OCI-LY7 (cell line): ENCODE results near the gene LSAMP. TPM values are rescaled to one million over a fixed set of nuclear protein-coding genes. Genes with fewer than 3 reads are reported as not detected.

Source experiments
- BruUV-seq: library from RNA; stranded (reverse); fragments of 400-500 nt; replicated peaks from 2 replicates; lab custom pipeline; 2021; lab: Mats Ljungman, UMichigan
- CTCF ChIA-PET: fragments of 300-600 bp; sonication (Branson Sonifier 250); formaldehyde crosslinking; loops from one replicate; lab custom pipeline; 2022; ENCODE audit warnings: antibody characterized with exemption; ENCODE audit not compliant: unreplicated experiment; lab: Charles Lee
- POLR2A ChIA-PET: fragments of 300-600 bp; sonication (Branson Sonifier 250); formaldehyde crosslinking; loops from one replicate; lab custom pipeline; 2022; ENCODE audit warnings: antibody characterized with exemption; lab: Charles Lee
- DNase-seq: peaks from one replicate; pipeline ENCODE4 v3.0.0-alpha.2; 2015; ENCODE audit warnings: low spot score
- H2AFZ ChIP-seq: fragments of 200-600 bp; sonication (generic), shearing (Covaris generic); 2 replicates; pipeline ENCODE4 v1.6.1; 2014; ENCODE audit warnings: mild to moderate bottlenecking, antibody characterized with exemption, low read length, moderate library complexity
- H3K27ac ChIP-seq: fragments of 200-600 bp; sonication (generic); 2 replicates; pipeline ENCODE4 v1.5.1; 2014; ENCODE audit warnings: mixed run types, low read depth, mild to moderate bottlenecking, moderate library complexity, low read length, inconsistent platforms; ENCODE audit not compliant: poor library complexity, severe bottlenecking
- H3K36me3 ChIP-seq: fragments of 200-600 bp; sonication (generic); 2 replicates; pipeline ENCODE4 v1.6.1; 2014; ENCODE audit warnings: mild to moderate bottlenecking, antibody characterized with exemption, low read length, moderate library complexity, mixed read lengths; ENCODE audit not compliant: insufficient read depth
- H3K4me1 ChIP-seq: fragments of 200-600 bp; sonication (generic); 2 replicates; pipeline ENCODE4 v1.5.1; 2014; ENCODE audit warnings: mild to moderate bottlenecking, low read length; ENCODE audit not compliant: insufficient read depth, poor library complexity, severe bottlenecking
- H3K4me2 ChIP-seq: fragments of 200-600 bp; sonication (generic); 2 replicates; pipeline ENCODE4 v1.6.1; 2014; ENCODE audit warnings: mild to moderate bottlenecking, low read length
- H3K4me3 ChIP-seq: fragments of 200-600 bp; sonication (generic); 2 replicates; pipeline ENCODE4 v1.5.1; 2014; ENCODE audit warnings: mild to moderate bottlenecking, low read depth, low read length; ENCODE audit not compliant: poor library complexity, severe bottlenecking
- H3K79me2 ChIP-seq: fragments of 200-600 bp; sonication (generic); 2 replicates; pipeline ENCODE4 v1.6.1; 2016; ENCODE audit warnings: low read depth, mild to moderate bottlenecking, low read length, moderate library complexity, mixed read lengths; ENCODE audit not compliant: insufficient read depth
- H3K9me2 ChIP-seq: fragments of 200-600 bp; sonication (generic); 2 replicates; pipeline ENCODE4 v1.6.1; 2016; ENCODE audit warnings: mild to moderate bottlenecking, low read length, mixed read lengths; ENCODE audit not compliant: insufficient read depth
- H3K9me3 ChIP-seq: fragments of 200-600 bp; sonication (generic); 2 replicates; pipeline ENCODE4 v1.6.1; 2014; ENCODE audit warnings: mild to moderate bottlenecking, mixed run types, low read length, mixed read lengths
- H4K20me1 ChIP-seq: fragments of 200-600 bp; sonication (generic); 2 replicates; pipeline ENCODE4 v1.6.1; 2014; ENCODE audit warnings: mild to moderate bottlenecking, antibody characterized with exemption, low read length, moderate library complexity, mixed read lengths; ENCODE audit not compliant: insufficient read depth
- EZH2phosphoT487 ChIP-seq: fragments of 200-600 bp; sonication (generic); IDR thresholded peaks from 2 replicates; pipeline ENCODE4 v1.6.1; 2018; ENCODE audit warnings: low read depth, borderline replicate concordance, mild to moderate bottlenecking, mixed run types, antibody characterized with exemption, low read length, moderate library complexity, mixed read lengths
- intact Hi-C: fragments of 100-400 bp; cut with micrococcal nuclease; formaldehyde crosslinking; loops from one replicate; pipeline ENCODE4 v1.10.0; 2022; ENCODE audit not compliant: unreplicated experiment
- total RNA-seq, 2 experiments: library from RNA; depleted of rRNA in 1 of 2; stranded (reverse); fragments of >200 nt in 1 of 2; shearing (Covaris generic) in 1 of 2; gene quantifications; 2 replicates each; pipeline ENCODE4 v1.2.3, GENCODE V29; 2014 to 2022
- TF ChIP-seq, protein P1 (sequence below): fragments of 200-600 bp; sonication (generic); conservative IDR thresholded peaks from 2 replicates; pipeline ENCODE4 v1.5.1; 2014; ENCODE audit warnings: mild to moderate bottlenecking, antibody characterized with exemption, low read length, moderate library complexity, mixed read lengths

The LSAMP gene
- total RNA-seq, 2 experiments from 2014 or later: 1.4 TPM; not detected in 1

DNA sequence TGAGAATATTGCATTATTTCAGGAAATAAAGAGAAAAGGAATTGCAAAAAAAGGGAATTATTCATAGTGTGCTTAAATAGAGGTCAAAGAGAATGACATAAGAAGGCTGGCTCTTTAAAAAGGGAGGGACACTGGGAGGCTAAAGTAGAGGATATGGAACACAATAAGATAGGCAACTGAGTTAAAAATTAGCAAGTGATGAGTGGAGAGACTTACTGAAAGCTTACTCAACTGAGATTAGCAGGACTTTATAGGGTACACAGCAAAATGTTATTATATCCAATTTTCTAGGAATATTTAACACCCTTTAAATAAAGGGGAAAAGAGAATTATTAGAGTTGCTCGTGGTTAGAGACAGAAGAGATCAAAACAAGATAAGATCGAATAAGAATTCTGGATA, 375.2 kb downstream of the LSAMP start:
- CTCF ChIA-PET: no interaction called here
- TF ChIP-seq, protein P1, sequence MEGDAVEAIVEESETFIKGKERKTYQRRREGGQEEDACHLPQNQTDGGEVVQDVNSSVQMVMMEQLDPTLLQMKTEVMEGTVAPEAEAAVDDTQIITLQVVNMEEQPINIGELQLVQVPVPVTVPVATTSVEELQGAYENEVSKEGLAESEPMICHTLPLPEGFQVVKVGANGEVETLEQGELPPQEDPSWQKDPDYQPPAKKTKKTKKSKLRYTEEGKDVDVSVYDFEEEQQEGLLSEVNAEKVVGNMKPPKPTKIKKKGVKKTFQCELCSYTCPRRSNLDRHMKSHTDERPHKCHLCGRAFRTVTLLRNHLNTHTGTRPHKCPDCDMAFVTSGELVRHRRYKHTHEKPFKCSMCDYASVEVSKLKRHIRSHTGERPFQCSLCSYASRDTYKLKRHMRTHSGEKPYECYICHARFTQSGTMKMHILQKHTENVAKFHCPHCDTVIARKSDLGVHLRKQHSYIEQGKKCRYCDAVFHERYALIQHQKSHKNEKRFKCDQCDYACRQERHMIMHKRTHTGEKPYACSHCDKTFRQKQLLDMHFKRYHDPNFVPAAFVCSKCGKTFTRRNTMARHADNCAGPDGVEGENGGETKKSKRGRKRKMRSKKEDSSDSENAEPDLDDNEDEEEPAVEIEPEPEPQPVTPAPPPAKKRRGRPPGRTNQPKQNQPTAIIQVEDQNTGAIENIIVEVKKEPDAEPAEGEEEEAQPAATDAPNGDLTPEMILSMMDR: no peak
- no peak for TF ChIP-seq EZH2phosphoT487
- H3K4me3 ChIP-seq: no peak overlapping the region
- POLR2A ChIA-PET: no interaction called here
- no peaks in the 10 kb centered on the region for H3K79me2 ChIP-seq
- DNase-seq: no peak
- no peaks in the 10 kb centered on the region for H3K9me2 ChIP-seq
- no TSS peak for BruUV-seq
- no peaks in the 10 kb centered on the region for H3K4me1 ChIP-seq
- H3K4me2 ChIP-seq: no peak overlapping the region
- no peak overlapping the region for H2AFZ ChIP-seq
- no peak overlapping the region for H3K27ac ChIP-seq
- no peaks in the 10 kb centered on the region for H3K9me3 ChIP-seq
- no peaks in the 10 kb centered on the region for H3K36me3 ChIP-seq
- intact Hi-C loops: no loop called here
- no peaks in the 10 kb centered on the region for H4K20me1 ChIP-seq

DNA sequence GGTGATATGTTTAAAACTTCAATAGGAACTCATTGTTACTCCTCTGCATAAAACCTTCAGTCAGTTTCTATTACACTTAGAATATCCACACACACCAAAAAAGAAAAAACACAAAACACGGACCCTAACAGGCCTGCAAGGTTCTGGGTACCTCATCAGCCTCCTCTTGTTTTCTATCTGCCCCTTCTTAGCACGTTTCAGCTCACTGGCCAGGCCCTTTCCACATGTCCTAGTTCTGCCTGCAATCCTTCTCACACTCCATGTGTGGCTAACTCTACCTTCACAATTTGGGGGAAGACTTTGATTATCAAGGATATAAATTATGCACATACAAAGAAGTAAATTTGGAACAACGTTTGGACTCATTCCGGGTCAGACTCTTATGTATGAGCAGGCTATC, 376.3 kb downstream of the LSAMP start:
- no peaks in the 10 kb centered on the region for H3K79me2 ChIP-seq
- intact Hi-C loops: no loop called here
- POLR2A ChIA-PET: no interaction called here
- CTCF ChIA-PET: no interaction called here
- H3K36me3 ChIP-seq: no peaks in the 10 kb centered on the region
- H3K9me3 ChIP-seq: no peaks in the 10 kb centered on the region
- H3K9me2 ChIP-seq: no peaks in the 10 kb centered on the region
- no TSS peak for BruUV-seq
- no peak overlapping the region for H3K4me2 ChIP-seq
- H2AFZ ChIP-seq: no peak overlapping the region
- DNase-seq: no peak
- H3K4me3 ChIP-seq: no peak overlapping the region
- no peaks in the 10 kb centered on the region for H3K4me1 ChIP-seq
- H3K27ac ChIP-seq: no peak overlapping the region
- TF ChIP-seq, protein P1: no peak
- TF ChIP-seq EZH2phosphoT487: no peak
- no peaks in the 10 kb centered on the region for H4K20me1 ChIP-seq

DNA sequence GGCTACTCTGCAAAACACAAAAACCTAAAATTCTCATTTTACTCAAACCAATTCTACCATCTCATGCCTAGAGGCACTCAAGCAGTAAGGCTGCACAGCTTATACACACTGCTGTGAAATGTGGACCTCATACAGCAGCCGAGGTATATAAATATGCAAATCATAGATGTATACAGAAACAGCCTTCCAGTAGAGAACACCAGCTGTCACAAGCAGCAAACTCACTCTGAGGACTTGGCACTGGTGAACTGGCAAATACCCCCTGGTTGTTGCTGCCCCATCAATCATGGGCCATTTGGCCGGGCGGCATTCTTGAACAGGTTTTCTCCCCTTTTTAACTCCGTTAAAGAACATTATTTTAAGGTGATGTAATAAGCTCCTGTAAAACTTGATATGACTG, 378.0 kb downstream of the LSAMP start:
- Histone ChIP-seq H3K4me3 (no peak overlapping the region), H2AFZ (no peak overlapping the region), H4K20me1 (no peaks in the 10 kb centered on the region), H3K9me2 (no peaks in the 10 kb centered on the region), H3K4me1 (no peaks in the 10 kb centered on the region), H3K36me3 (no peaks in the 10 kb centered on the region), H3K9me3 (no peaks in the 10 kb centered on the region), H3K4me2 (no peak overlapping the region), H3K79me2 (no peaks in the 10 kb centered on the region), H3K27ac (no peak overlapping the region)
- TF ChIP-seq EZH2phosphoT487: no peak
- TF ChIP-seq, protein P1: no peak
- BruUV-seq: no TSS peak
- POLR2A ChIA-PET: interaction anchor here (0.9 kb wide), 1 partner anchor 43 kb away, joined by 7 read pairs; no protein-coding TSS in a partner anchor
- intact Hi-C loops: no loop called here
- DNase-seq: no peak
- CTCF ChIA-PET: no interaction called here
